Transverse colon (tissue), 4 donors: ENCODE measurements around the gene AKAP7.

Source experiments
- CTCF ChIP-seq, 5 experiments: fragments of 200-600 bp in 3 of 5; fragments of 450-650 bp in 2 of 5; sonication (generic) in 3 of 5; IDR thresholded peaks; 1 replicate in 2 of 5; 2 replicates in 3 of 5; pipeline ENCODE4 v1.5.1; 2016 to 2017; ENCODE audit warnings: antibody characterized with exemption in 5 of 5, inconsistent platforms in 3 of 5, mild to moderate bottlenecking in 2 of 5, moderate library complexity in 1 of 5
- EP300 ChIP-seq: sonication (generic); formaldehyde crosslinking; IDR thresholded peaks from one replicate; pipeline ENCODE4 v1.6.1; 2017; ENCODE audit warnings: antibody characterized with exemption, low read depth
- POLR2A ChIP-seq: fragments of 450-650 bp; IDR thresholded peaks from one replicate; pipeline ENCODE4 v1.6.1; 2016; ENCODE audit warnings: antibody characterized with exemption, mild to moderate bottlenecking, moderate library complexity
- POLR2AphosphoS5 ChIP-seq, 3 donors: sonication (generic); formaldehyde crosslinking; IDR thresholded peaks; one replicate each; pipeline ENCODE4 v1.6.1; 2016; ENCODE audit warnings: antibody characterized with exemption in 3 of 3

GRCh38 chr6:131116321-131116720, 18.9 kb upstream of the AKAP7 start:
- TF ChIP-seq POLR2AphosphoS5 (IDR thresholded peaks at IDR 0.05) (no peak), EP300 (no peak), CTCF (IDR thresholded peaks at IDR 0.05) (no peak), POLR2A (no peak)
